HAP-1 (cell line): ENCODE measurements around the gene TIMM50.
A peak's percentile ranks its signal among the peaks of the same experiment; 100 is the strongest.

Source experiments
- DNase-seq, 2 experiments: peaks; one replicate each; pipeline ENCODE4 v3.0.0-alpha.2; 2016 to 2020; ENCODE audit warnings: low spot score in 2 of 2
- H3K27me3 ChIP-seq: fragments of 250-450 bp; sonication (Bioruptor Pico); 2 replicates; pipeline ENCODE4 v1.5.1; 2020; ENCODE audit warnings: low read depth, mild to moderate bottlenecking, moderate library complexity
- H3K36me3 ChIP-seq: fragments of 250-450 bp; sonication (Bioruptor Pico); replicated peaks from 2 replicates; pipeline ENCODE4 v1.5.1; 2020; ENCODE audit warnings: mild to moderate bottlenecking
- H3K4me1 ChIP-seq: fragments of 250-450 bp; sonication (Bioruptor Pico); 2 replicates; pipeline ENCODE4 v1.5.1; 2020; ENCODE audit warnings: mild to moderate bottlenecking
- H3K4me3 ChIP-seq: fragments of 250-450 bp; sonication (Bioruptor Pico); 2 replicates; pipeline ENCODE4 v1.5.1; 2020; ENCODE audit warnings: mild to moderate bottlenecking, moderate library complexity
- H3K9me3 ChIP-seq: fragments of 250-450 bp; sonication (Bioruptor Pico); 2 replicates; pipeline ENCODE4 v1.5.1; 2020; ENCODE audit warnings: mild to moderate bottlenecking, moderate library complexity
- in situ Hi-C: fragments of 300-500 bp; cut with MboI; formaldehyde crosslinking; loops from 3 replicates; pipeline ENCODE4 v1.14.3; 2020; ENCODE audit warnings: low sequenced_read_pairs, inconsistent platforms, mixed read lengths

Gene TIMM50

DNA sequence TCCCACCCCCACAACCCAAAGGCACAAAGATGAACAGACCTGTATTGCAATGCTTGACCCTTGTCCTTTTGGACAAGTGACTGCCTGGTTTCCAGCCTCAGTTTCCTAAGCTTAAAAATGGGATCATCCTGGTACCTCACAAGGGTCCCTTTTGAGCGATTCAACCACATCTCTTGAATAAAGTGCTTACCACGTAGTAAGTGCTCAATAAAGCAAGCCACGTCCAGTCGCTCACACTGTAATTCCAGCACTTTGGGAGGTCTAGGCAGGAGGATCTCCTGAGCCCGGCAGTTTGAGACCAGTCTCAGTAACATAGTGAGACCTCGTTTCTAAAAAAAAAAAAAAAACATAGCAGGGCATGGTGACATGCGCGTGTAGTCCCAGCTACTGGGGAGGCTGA is 19.3 kb downstream of the TIMM50 start:
- Histone ChIP-seq H3K27me3 (no peaks in the 10 kb centered on the region), H3K9me3 (no peaks in the 10 kb centered on the region; the same call in 1 of the 2 replicates), H3K4me1 (peaks cover 11% of the 10 kb centered on the region), H3K36me3 (no peaks in the 10 kb centered on the region), H3K4me3 (no peak overlapping the region)
- in situ Hi-C loops: no loop called here
- no peak for DNase-seq

DNA sequence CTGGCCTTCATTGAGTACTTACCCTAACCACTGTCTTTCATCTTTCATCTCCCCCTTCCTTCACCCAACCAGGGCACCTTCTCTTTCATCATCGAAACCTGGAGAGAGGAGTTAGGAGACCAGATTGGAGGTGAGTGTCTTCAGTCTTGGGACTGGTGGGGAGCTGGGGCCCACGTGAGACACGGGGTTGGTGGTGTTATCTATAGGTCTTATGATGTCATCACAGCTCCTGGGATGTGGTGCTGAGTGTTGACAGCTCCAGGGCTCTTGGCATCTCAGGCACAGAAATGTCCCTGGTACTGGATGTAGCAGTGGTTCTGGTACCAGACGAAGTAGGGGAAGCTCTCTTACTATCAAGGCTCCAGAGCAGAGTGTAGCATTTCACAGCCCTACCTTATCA is 19.9 kb downstream of the TIMM50 start:
- Histone ChIP-seq H3K9me3 (no peaks in the 10 kb centered on the region; the same call in 1 of the 2 replicates), H3K27me3 (no peaks in the 10 kb centered on the region), H3K4me1 (peaks cover 11% of the 10 kb centered on the region), H3K4me3 (no peak overlapping the region), H3K36me3 (no peaks in the 10 kb centered on the region)
- no peak for DNase-seq
- in situ Hi-C loops: no loop called here

DNA sequence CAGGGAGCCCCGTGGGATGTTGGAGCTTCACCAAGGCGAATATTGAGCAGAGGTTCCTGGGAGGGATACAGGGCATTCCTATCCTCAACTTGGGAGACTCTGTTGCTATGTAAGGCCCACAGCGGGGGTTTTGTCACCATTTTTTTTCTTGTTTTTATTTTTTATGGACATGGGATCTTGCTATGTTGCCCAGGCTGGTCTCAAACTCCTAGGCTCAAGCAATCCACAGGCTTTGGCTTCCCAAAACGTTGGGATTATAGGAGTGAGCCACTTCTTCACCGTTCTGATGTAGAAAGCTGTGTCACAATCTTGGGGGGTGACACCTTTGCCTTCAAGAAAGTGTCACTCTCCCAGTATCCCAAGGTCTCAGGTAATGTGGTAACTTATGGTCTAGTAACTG is 20.7 kb downstream of the TIMM50 start:
- in situ Hi-C loops: no loop called here
- H3K27me3 ChIP-seq: no peaks in the 10 kb centered on the region
- no peak for DNase-seq
- H3K4me1 ChIP-seq: peaks cover 11% of the 10 kb centered on the region
- H3K4me3 ChIP-seq: no peak overlapping the region
- H3K9me3 ChIP-seq: no peaks in the 10 kb centered on the region; the same call in 1 of the 2 replicates
- no peaks in the 10 kb centered on the region for H3K36me3 ChIP-seq

DNA sequence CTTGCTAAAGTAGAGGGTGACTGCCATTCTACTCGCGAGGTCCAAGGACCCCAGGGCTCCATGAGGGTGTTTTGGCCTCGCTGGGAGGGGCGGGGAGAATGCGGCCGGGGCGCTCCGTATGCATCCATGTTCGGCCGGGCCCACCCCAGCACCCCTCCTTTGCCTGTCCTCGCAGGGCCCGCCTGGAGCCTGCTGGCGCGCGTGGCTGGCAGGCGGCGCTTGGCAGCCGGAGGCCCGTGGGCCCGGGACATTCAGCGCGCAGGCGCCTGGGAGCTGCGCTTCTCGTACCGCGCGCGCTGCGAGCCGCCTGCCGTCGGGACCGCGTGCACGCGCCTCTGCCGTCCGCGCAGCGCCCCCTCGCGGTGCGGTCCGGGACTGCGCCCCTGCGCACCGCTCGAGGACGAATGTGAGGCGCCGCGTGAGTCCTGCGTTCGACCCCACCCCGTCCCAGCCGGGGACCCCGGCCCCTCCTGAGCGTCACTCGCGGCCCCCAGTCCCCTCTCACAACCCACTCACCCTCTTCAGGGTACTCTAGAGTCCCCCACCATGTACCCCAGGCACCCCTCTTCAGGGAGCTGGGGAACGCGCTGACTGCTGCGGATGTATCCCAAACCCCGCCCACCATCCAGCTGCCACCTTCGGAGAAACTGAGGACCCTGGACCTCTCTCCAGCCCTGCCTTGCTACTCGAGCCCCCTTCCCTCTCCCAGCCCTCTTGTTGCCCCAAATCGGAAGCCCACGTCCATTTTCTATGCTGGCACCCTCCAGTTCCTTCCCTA is 22.2 kb downstream of the TIMM50 start:
- no peaks in the 10 kb centered on the region for H3K27me3 ChIP-seq
- peaks cover 10% of the 10 kb centered on the region for H3K4me1 ChIP-seq
- DNase-seq: peak; percentile 79
- no peaks in the 10 kb centered on the region; the same call in none of the 2 replicates for H3K9me3 ChIP-seq
- in situ Hi-C loops: no loop called here
- H3K4me3 ChIP-seq: peak overlapping the region; percentile 6; the same call in 1 of the 2 replicates
- H3K36me3 ChIP-seq: no peaks in the 10 kb centered on the region

DNA sequence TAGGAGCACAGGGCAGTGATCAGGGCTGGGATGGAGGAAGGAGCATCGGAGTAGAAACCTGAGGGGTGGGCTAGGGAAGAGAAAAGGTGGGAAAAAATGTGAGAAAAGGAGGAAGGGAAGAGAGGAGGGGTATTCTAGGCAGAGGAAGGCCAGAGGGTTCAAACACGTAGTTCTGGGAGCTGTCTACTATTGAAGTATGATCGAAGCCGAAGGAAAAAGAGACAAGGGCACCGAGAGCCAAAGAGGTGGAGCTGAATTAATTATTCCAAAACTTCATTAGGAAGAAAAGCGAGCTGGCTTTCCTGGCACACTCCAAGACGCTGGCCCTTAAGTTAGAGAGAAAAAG is 25.9 kb downstream of the TIMM50 start:
- Histone ChIP-seq H3K36me3 (no peaks in the 10 kb centered on the region), H3K4me1 (peaks cover 5% of the 10 kb centered on the region), H3K9me3 (no peaks in the 10 kb centered on the region; the same call in none of the 2 replicates), H3K27me3 (no peaks in the 10 kb centered on the region), H3K4me3 (no peak overlapping the region)
- no peak for DNase-seq
- in situ Hi-C loops: no loop called here

DNA sequence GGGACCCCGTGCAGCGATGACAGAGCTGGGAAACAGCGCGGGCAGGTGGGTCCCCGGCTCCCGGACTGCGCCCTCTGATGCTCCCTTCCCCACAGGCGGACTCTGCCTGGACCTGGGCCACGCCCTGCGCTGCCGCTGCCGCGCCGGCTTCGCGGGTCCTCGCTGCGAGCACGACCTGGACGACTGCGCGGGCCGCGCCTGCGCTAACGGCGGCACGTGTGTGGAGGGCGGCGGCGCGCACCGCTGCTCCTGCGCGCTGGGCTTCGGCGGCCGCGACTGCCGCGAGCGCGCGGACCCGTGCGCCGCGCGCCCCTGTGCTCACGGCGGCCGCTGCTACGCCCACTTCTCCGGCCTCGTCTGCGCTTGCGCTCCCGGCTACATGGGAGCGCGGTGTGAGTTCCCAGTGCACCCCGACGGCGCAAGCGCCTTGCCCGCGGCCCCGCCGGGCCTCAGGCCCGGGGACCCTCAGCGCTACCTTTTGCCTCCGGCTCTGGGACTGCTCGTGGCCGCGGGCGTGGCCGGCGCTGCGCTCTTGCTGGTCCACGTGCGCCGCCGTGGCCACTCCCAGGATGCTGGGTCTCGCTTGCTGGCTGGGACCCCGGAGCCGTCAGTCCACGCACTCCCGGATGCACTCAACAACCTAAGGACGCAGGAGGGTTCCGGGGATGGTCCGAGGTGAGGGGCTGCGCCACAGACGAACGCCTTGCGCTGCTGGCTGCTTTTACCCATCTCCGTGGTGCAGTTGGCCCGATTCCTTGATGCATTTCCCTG is 26.5 kb downstream of the TIMM50 start:
- in situ Hi-C loops: no loop called here
- Histone ChIP-seq H3K4me1 (peaks cover 5% of the 10 kb centered on the region), H3K27me3 (no peaks in the 10 kb centered on the region), H3K36me3 (no peaks in the 10 kb centered on the region), H3K9me3 (no peaks in the 10 kb centered on the region; the same call in none of the 2 replicates), H3K4me3 (peak overlapping the region; percentile 55)
- DNase-seq: peak; percentile 78 to 82

DNA sequence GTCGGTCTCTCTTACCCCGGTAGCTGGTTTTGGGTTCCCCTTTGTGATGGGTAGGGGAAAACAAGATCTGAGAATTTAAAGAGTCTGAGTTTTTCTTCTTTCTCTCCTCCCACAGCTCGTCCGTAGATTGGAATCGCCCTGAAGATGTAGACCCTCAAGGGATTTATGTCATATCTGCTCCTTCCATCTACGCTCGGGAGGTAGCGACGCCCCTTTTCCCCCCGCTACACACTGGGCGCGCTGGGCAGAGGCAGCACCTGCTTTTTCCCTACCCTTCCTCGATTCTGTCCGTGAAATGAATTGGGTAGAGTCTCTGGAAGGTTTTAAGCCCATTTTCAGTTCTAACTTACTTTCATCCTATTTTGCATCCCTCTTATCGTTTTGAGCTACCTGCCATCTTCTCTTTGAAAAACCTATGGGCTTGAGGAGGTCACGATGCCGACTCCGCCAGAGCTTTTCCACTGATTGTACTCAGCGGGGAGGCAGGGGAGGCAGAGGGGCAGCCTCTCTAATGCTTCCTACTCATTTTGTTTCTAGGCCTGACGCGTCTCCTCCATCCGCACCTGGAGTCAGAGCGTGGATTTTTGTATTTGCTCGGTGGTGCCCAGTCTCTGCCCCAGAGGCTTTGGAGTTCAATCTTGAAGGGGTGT is 27.2 kb downstream of the TIMM50 start:
- no peak for DNase-seq
- in situ Hi-C loops: no loop called here
- no peaks in the 10 kb centered on the region; the same call in 1 of the 2 replicates for H3K9me3 ChIP-seq
- H3K4me1 ChIP-seq: peaks cover 5% of the 10 kb centered on the region
- peak overlapping the region; percentile 55 for H3K4me3 ChIP-seq
- H3K27me3 ChIP-seq: no peaks in the 10 kb centered on the region
- no peaks in the 10 kb centered on the region for H3K36me3 ChIP-seq

DNA sequence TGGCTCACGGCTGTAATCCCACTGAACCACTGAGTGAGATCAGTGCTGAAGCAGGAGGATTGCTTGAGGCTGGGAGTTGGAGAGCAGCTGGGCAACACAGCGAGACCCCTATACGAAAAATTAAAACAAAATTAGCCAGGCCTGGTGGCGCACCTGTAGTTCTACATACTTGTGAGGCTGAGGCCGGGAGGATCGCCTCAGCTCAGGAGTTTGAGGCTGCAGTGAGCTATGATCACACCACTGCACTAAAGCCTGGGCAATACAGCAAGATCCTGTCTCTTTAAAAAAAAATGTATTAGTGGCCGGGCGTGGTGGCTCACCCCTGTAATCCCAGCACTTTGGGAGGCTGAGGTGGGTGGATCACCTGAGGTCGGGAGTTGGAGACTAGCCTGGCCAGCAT is 28.0 kb downstream of the TIMM50 start:
- no peaks in the 10 kb centered on the region for H3K27me3 ChIP-seq
- in situ Hi-C loops: no loop called here
- no peak for DNase-seq

DNA sequence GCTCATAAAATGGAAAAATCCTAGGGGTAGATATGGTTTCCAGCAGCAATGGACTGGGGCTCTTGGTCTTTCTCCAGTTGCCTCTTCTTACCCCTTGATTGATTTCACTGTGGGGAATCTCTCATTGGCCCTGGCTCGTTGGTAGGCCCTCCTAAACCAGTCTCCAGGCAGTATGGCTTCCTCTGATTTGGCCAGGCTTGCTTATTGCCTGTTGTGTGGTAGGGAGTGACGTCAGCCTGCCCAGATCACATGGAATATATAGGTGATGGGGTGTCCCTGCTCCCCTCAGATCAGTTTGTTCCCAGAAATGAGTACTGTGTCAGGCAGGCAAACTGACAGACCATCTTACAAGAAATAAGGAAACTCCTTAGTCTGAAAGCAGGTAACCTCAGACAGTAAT is 28.6 kb downstream of the TIMM50 start:
- H3K27me3 ChIP-seq: no peaks in the 10 kb centered on the region
- in situ Hi-C loops: no loop called here
- H3K9me3 ChIP-seq: no peaks in the 10 kb centered on the region; the same call in 1 of the 2 replicates

More for the DNA sequence above, 28.0 kb downstream of the TIMM50 start:
- no peak overlapping the region for H3K4me3 ChIP-seq
- no peaks in the 10 kb centered on the region; the same call in 1 of the 2 replicates for H3K9me3 ChIP-seq
- peaks cover 5% of the 10 kb centered on the region for H3K4me1 ChIP-seq
- no peaks in the 10 kb centered on the region for H3K36me3 ChIP-seq

DNA sequence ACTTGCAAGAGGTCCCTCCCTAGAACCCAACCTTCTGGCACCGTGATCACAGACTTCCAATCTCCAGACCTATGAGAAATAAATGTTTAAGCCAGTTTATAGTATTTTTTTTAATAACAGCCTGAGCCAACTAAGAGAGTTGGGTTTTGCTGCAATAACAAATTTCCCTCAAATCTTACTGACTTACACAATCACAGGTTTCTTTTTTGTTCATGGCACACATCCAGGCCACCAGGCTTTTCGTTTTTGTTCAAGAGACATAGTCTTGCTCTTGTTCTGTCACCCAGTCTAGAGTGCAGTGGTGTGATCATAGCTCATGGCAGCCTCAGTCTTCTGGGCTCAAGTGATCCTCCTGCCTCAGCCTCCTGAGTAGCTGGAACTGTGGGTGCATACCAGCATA is 32.4 kb downstream of the TIMM50 start:
- no peaks in the 10 kb centered on the region for H3K9me3 ChIP-seq
- no peaks in the 10 kb centered on the region for H3K36me3 ChIP-seq
- no peak for DNase-seq
- no peaks in the 10 kb centered on the region for H3K27me3 ChIP-seq
- peaks cover 3% of the 10 kb centered on the region; the same call in 1 of the 2 replicates for H3K4me1 ChIP-seq
- H3K4me3 ChIP-seq: no peak overlapping the region
- in situ Hi-C loops: no loop called here

More for the DNA sequence above, 28.6 kb downstream of the TIMM50 start:
- H3K4me3 ChIP-seq: no peak overlapping the region
- H3K36me3 ChIP-seq: no peaks in the 10 kb centered on the region
- H3K4me1 ChIP-seq: peaks cover 5% of the 10 kb centered on the region
- DNase-seq: no peak

DNA sequence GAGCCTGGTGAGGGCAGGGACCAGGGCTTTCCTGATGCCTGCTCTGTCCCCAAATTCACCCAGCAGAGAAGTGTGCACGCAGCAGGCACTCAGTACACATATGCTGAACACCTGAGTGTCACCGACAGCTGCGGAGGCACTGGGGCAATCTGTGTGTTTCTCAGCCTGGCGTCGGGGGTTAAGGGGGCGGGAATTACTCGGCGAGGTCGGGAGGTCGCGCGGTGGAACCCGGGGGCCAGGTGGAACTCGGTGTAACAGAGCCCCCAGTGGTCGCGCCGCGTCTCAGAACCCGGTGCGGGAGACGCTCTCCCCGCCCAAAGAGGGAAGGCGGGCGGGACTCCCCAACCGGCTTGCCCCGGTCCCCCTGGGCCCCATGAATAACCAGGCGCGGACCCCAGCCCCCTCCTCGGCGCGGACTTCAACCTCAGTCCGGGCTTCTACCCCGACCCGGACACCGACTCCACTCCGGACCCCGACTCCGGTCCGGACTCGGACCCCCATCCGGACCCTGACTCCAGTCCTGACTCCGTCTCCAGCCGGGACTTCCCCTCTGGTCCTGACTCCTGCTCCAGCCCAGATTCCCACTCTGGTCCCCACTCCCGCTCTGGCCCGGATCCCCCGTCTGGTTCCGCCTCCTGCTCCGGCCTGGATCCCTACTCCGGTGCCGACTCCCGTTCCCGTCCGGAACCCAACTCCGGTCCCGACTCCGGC is 34.4 kb downstream of the TIMM50 start, which contains the start of gene SELENOV:
Gene SELENOV (plus strand): TSS at position 300 of the 711 bp plus-strand sequence. CDS start 74 bp downstream, at position 374.
- Histone ChIP-seq H3K9me3 (no peaks in the 10 kb centered on the region), H3K36me3 (no peaks in the 10 kb centered on the region), H3K4me1 (peaks cover 11% of the 10 kb centered on the region), H3K4me3 (peak within 1 kb of the TSS; percentile 8; the same call in 1 of the 2 replicates), H3K27me3 (no peaks in the 10 kb centered on the region)
- peak in 1 of 2 experiments; percentile 42 for DNase-seq
- in situ Hi-C loops: no loop called here

DNA sequence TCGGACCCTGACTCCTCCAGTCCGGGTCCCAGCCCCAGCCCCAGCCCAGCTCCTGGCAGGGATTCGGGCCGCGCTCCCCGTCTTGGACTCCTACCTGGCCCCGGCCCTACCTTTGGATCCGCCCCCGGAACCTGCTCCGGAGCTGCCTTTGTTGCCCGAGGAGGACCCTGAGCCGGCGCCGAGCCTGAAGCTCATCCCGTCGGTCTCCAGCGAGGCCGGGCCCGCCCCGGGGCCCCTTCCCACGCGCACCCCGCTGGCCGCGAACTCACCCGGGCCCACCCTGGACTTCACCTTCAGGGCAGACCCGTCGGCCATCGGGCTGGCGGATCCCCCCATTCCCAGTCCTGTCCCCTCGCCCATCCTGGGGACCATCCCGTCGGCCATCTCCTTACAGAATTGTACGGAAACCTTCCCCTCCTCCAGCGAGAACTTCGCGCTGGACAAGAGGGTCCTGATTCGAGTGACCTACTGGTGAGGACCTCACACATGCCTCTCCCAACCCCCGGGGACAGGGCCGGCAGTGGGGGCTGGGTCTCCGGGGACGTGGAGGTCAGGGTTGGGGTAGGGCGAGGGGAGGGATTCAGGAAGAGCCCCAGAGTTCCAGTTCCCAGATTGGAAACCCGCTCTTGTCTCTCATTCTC is 35.0 kb downstream of the TIMM50 start:
- in situ Hi-C loops: no loop called here
- DNase-seq: no peak
- Histone ChIP-seq H3K4me1 (peaks cover 16% of the 10 kb centered on the region), H3K36me3 (no peaks in the 10 kb centered on the region), H3K27me3 (no peaks in the 10 kb centered on the region), H3K9me3 (no peaks in the 10 kb centered on the region), H3K4me3 (no peak overlapping the region)

DNA sequence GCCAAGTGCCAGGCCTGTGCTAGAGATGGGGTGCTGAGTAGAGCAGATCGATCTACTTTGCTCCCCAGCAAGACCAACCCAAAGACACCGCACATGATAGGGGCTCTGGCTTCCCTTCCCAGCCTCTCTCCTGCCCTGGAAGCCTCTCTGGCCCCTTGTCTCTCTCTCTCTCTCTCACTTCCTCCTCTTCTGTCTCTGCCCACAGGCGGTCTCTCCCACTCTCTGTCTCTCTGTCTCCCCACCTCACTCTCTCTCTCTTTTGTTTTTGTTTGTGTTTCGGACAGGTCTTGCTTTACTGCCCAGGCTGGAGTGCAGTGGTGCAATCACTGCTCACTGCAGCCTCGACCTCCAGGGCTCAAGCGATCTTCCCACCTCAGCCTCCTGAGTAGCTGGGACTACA is 35.6 kb downstream of the TIMM50 start:
- Histone ChIP-seq H3K36me3 (no peaks in the 10 kb centered on the region), H3K4me3 (no peak overlapping the region), H3K9me3 (no peaks in the 10 kb centered on the region), H3K27me3 (no peaks in the 10 kb centered on the region), H3K4me1 (peaks cover 16% of the 10 kb centered on the region)
- DNase-seq: no peak
- in situ Hi-C loops: no loop called here
